HEK293 (cell line): ENCODE measurements around the gene DNAJA3.

Experiments
- CTCF ChIA-PET: fragments of 350-600 bp; formaldehyde crosslinking; extraction: SDS; loops from one replicate; lab custom pipeline; 2021; ENCODE audit warnings: antibody characterized with exemption; lab: Yijun Ruan, JAX
- POLR2A ChIA-PET: fragments of 300-600 bp; formaldehyde crosslinking; extraction: SDS; loops from one replicate; lab custom pipeline; 2020; ENCODE audit warnings: antibody characterized with exemption, inconsistent platforms; lab: Yijun Ruan, JAX
- H3K27ac ChIP-seq: fragments of 200-500 bp; sonication (Bioruptor generic); 2 replicates; pipeline ENCODE4 v1.5.1; 2014; ENCODE audit warnings: low read depth, low read length, control low read depth, inconsistent platforms; ENCODE audit errors: extremely low read depth
- H3K36me3 ChIP-seq, 2 experiments: fragments of 200-500 bp in 1 of 2; sonication (Bioruptor generic) in 1 of 2; 1 replicate in 1 of 2; 2 replicates in 1 of 2; pipeline ENCODE4 v1.5.1; 2014 to 2017; ENCODE audit warnings: inconsistent platforms in 2 of 2, low read length in 2 of 2; ENCODE audit not compliant: control insufficient read depth in 2 of 2, insufficient read depth in 1 of 2
- H3K4me1 ChIP-seq: fragments of 200-500 bp; sonication (Bioruptor generic); 2 replicates; pipeline ENCODE4 v1.5.1; 2014; ENCODE audit warnings: mild to moderate bottlenecking, low read length, inconsistent platforms; ENCODE audit not compliant: control insufficient read depth, insufficient read depth
- H3K4me3 ChIP-seq: 2 replicates; pipeline ENCODE4 v1.5.1; 2011; ENCODE audit warnings: low read depth, mild to moderate bottlenecking, control low read depth, low read length, moderate library complexity
- H3K9me3 ChIP-seq: fragments of 200-500 bp; sonication (Bioruptor generic); 2 replicates; pipeline ENCODE4 v1.5.1; 2014; ENCODE audit warnings: low read depth, low read length, inconsistent platforms; ENCODE audit not compliant: control insufficient read depth, insufficient read depth
- GLI2 ChIP-seq: fragments of 450-650 bp; formaldehyde crosslinking; IDR thresholded peaks from 2 replicates; pipeline ENCODE4; 2017; ENCODE audit warnings: missing biosample characterization, missing genetic modification characterization, low read depth, borderline replicate concordance
- KLF9 ChIP-seq: fragments of 450-650 bp; formaldehyde crosslinking; IDR thresholded peaks from 2 replicates; pipeline ENCODE4 v1.5.1; 2016; ENCODE audit warnings: missing biosample characterization, missing genetic modification characterization, low read depth
- REPIN1 ChIP-seq: fragments of 450-650 bp; formaldehyde crosslinking; IDR thresholded peaks from 2 replicates; pipeline ENCODE4 v1.5.1; 2017; ENCODE audit warnings: missing biosample characterization, missing genetic modification characterization, low read depth
- YY2 ChIP-seq: fragments of 450-650 bp; formaldehyde crosslinking; IDR thresholded peaks from 2 replicates; pipeline ENCODE4 v1.5.1; 2016; ENCODE audit warnings: missing biosample characterization, missing genetic modification characterization
- ZBTB11 ChIP-seq: fragments of 450-650 bp; formaldehyde crosslinking; conservative IDR thresholded peaks from 2 replicates; pipeline ENCODE4 v1.5.1; 2016; ENCODE audit warnings: low read depth, missing biosample characterization, missing genetic modification characterization
- ZFP69B ChIP-seq: fragments of 450-650 bp; formaldehyde crosslinking; IDR thresholded peaks from 2 replicates; pipeline ENCODE4 v1.5.1; 2016; ENCODE audit warnings: missing biosample characterization, missing genetic modification characterization
- ZNF121 ChIP-seq: fragments of 450-650 bp; formaldehyde crosslinking; IDR thresholded peaks from 2 replicates; pipeline ENCODE4 v1.5.1; 2016; ENCODE audit warnings: missing biosample characterization, missing genetic modification characterization
- ZNF146 ChIP-seq: fragments of 450-650 bp; formaldehyde crosslinking; IDR thresholded peaks from 2 replicates; pipeline ENCODE4 v1.5.1; 2016; ENCODE audit warnings: missing biosample characterization, missing genetic modification characterization
- ZNF211 ChIP-seq: fragments of 450-650 bp; formaldehyde crosslinking; IDR thresholded peaks from 2 replicates; pipeline ENCODE4 v1.5.1; 2016; ENCODE audit warnings: low read depth, missing biosample characterization, missing genetic modification characterization
- ZNF223 ChIP-seq: fragments of 450-650 bp; formaldehyde crosslinking; IDR thresholded peaks from 2 replicates; pipeline ENCODE4 v1.5.1; 2016; ENCODE audit warnings: missing biosample characterization, missing genetic modification characterization
- ZNF26 ChIP-seq: fragments of 450-650 bp; formaldehyde crosslinking; IDR thresholded peaks from 2 replicates; pipeline ENCODE4 v1.5.1; 2016; ENCODE audit warnings: missing biosample characterization, missing genetic modification characterization
- ZNF335 ChIP-seq: fragments of 450-650 bp; formaldehyde crosslinking; conservative IDR thresholded peaks from 2 replicates; pipeline ENCODE4 v1.5.1; 2016; ENCODE audit warnings: missing biosample characterization, missing genetic modification characterization
- ZNF473 ChIP-seq: fragments of 450-650 bp; formaldehyde crosslinking; IDR thresholded peaks from 2 replicates; pipeline ENCODE4 v1.5.1; 2017; ENCODE audit warnings: missing biosample characterization, missing genetic modification characterization
- ZNF544 ChIP-seq: fragments of 450-650 bp; formaldehyde crosslinking; IDR thresholded peaks from 2 replicates; pipeline ENCODE4 v1.5.0; 2017; ENCODE audit warnings: missing biosample characterization, missing genetic modification characterization
- ZNF560 ChIP-seq: fragments of 450-650 bp; formaldehyde crosslinking; IDR thresholded peaks from 2 replicates; pipeline ENCODE4 v1.5.1; 2017; ENCODE audit warnings: missing biosample characterization, missing genetic modification characterization, borderline replicate concordance
- ZNF621 ChIP-seq: fragments of 450-650 bp; formaldehyde crosslinking; IDR thresholded peaks from 2 replicates; pipeline ENCODE4 v1.5.1; 2017; ENCODE audit warnings: missing biosample characterization, missing genetic modification characterization
- ZNF624 ChIP-seq: fragments of 450-650 bp; formaldehyde crosslinking; IDR thresholded peaks from 2 replicates; pipeline ENCODE4 v1.5.1; 2017; ENCODE audit warnings: missing biosample characterization, missing genetic modification characterization
- ZNF768 ChIP-seq: fragments of 450-650 bp; formaldehyde crosslinking; IDR thresholded peaks from 2 replicates; pipeline ENCODE4 v1.5.1; 2018; ENCODE audit warnings: missing biosample characterization, mild to moderate bottlenecking, missing genetic modification characterization
- ZSCAN30 ChIP-seq: fragments of 450-650 bp; IDR thresholded peaks from 2 replicates; pipeline ENCODE4 v1.5.1; 2018; ENCODE audit warnings: missing biosample characterization, mild to moderate bottlenecking, missing genetic modification characterization, moderate library complexity
- TF ChIP-seq, protein P1 (sequence below): fragments of 450-650 bp; formaldehyde crosslinking; IDR thresholded peaks from 2 replicates; pipeline ENCODE4 v1.5.1; 2016; ENCODE audit warnings: missing biosample characterization, missing genetic modification characterization, borderline replicate concordance
- TF ChIP-seq, protein P2 (sequence below): sonication (generic); formaldehyde crosslinking; IDR thresholded peaks from 2 replicates; pipeline ENCODE4 v1.8.1; 2022; ENCODE audit warnings: mild to moderate bottlenecking, moderate library complexity, missing genetic modification reagents
- TF ChIP-seq, protein P3 (sequence below): fragments of 450-650 bp; formaldehyde crosslinking; IDR thresholded peaks from 2 replicates; pipeline ENCODE4 v1.5.1; 2016; ENCODE audit warnings: missing biosample characterization, missing genetic modification characterization
- TF ChIP-seq, protein P4 (sequence below): fragments of 450-650 bp; formaldehyde crosslinking; IDR thresholded peaks from 2 replicates; pipeline ENCODE4 v1.5.1; 2016; ENCODE audit warnings: missing biosample characterization, missing genetic modification characterization

The DNAJA3 gene

DNA sequence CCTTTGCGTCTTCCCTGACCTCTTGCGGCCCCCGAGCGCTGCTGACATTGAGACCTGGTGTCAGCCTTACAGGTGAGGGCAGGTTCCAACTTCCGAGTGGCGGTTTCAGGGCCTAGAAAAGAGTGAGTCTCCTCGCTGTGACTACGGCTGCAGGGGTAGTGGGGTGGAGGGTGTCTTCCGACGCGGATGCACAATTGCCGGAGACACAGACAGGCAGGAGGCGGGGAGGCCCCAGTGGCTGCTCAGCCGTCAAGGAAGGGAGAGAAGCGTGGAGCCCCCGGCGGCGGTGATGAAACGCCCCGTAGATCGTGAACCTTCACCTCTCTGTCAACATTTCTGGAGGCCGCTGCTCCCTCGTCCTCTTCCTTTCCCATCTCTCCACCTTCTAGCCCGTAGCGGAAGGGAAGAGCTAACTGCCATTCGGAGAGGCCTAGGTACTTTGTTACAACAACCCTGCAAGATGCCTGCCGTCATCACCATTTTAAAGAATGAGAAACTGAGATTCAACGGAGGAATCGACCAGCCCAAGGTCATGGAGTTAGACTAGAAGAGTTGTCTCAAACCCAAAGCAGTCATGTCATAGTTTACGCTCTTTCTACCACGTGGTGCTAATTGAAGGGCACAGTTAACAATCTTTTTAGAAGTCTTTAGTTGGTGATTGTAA is 485 bp downstream of the DNAJA3 start:
- H3K9me3 ChIP-seq, result no peaks in the 10 kb centered on the region
- peaks cover 5 to 28% of the 10 kb centered on the region in 2 experiments; a peak in 2 of 3 replicates for H3K36me3 ChIP-seq
- POLR2A ChIA-PET, result no interaction called here
- peak overlapping the region; percentile 90 for H3K27ac ChIP-seq
- CTCF ChIA-PET, result interaction anchor here (0.6 to 1.0 kb wide), 2 partner anchors 21 to 156 kb away, joined by 3 read pairs; no protein-coding TSS in a partner anchor
- H3K4me3 ChIP-seq, result peak overlapping the region; percentile 94
- H3K4me1 ChIP-seq, result peaks cover 4% of the 10 kb centered on the region
- TF ChIP-seq, protein P1, sequence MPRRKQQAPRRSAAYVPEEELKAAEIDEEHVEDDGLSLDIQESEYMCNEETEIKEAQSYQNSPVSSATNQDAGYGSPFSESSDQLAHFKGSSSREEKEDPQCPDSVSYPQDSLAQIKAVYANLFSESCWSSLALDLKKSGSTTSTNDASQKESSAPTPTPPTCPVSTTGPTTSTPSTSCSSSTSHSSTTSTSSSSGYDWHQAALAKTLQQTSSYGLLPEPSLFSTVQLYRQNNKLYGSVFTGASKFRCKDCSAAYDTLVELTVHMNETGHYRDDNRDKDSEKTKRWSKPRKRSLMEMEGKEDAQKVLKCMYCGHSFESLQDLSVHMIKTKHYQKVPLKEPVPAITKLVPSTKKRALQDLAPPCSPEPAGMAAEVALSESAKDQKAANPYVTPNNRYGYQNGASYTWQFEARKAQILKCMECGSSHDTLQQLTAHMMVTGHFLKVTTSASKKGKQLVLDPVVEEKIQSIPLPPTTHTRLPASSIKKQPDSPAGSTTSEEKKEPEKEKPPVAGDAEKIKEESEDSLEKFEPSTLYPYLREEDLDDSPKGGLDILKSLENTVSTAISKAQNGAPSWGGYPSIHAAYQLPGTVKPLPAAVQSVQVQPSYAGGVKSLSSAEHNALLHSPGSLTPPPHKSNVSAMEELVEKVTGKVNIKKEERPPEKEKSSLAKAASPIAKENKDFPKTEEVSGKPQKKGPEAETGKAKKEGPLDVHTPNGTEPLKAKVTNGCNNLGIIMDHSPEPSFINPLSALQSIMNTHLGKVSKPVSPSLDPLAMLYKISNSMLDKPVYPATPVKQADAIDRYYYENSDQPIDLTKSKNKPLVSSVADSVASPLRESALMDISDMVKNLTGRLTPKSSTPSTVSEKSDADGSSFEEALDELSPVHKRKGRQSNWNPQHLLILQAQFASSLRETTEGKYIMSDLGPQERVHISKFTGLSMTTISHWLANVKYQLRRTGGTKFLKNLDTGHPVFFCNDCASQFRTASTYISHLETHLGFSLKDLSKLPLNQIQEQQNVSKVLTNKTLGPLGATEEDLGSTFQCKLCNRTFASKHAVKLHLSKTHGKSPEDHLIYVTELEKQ (tag by site-specific recombination), result no peak
- TF ChIP-seq GLI2 (tag by site-specific recombination) (no peak), ZFP69B (tag by site-specific recombination) (0 out of 2 replicates have a peak, but pooled peaks have one; percentile 43), ZNF146 (tag by site-specific recombination) (no peak), ZNF624 (tag by site-specific recombination) (no peak), ZNF560 (no peak), ZBTB11 (tag by site-specific recombination) (0 out of 2 replicates have a peak, but pooled peaks have one; percentile 7), ZNF768 (tag by site-specific recombination) (no peak), ZNF121 (tag by site-specific recombination) (no peak), ZNF335 (tag by site-specific recombination) (peak; percentile 89), ZNF473 (no peak), ZNF211 (tag by site-specific recombination) (no peak), KLF9 (peak; percentile 8; the same call in 1 of the 2 replicates), YY2 (no peak), ZSCAN30 (tag by site-specific recombination) (no peak), ZNF26 (tag by site-specific recombination) (no peak), ZNF544 (tag by site-specific recombination) (no peak), ZNF621 (no peak), REPIN1 (tag by site-specific recombination) (0 out of 2 replicates have a peak, but pooled peaks have one; percentile 47), ZNF223 (tag by site-specific recombination) (no peak)
- TF ChIP-seq, protein P2, sequence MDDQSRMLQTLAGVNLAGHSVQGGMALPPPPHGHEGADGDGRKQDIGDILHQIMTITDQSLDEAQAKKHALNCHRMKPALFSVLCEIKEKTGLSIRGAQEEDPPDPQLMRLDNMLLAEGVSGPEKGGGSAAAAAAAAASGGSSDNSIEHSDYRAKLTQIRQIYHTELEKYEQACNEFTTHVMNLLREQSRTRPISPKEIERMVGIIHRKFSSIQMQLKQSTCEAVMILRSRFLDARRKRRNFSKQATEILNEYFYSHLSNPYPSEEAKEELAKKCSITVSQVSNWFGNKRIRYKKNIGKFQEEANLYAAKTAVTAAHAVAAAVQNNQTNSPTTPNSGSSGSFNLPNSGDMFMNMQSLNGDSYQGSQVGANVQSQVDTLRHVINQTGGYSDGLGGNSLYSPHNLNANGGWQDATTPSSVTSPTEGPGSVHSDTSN (CRISPR knock-in tag), result peak; percentile 6; the same call in 1 of the 2 replicates
- TF ChIP-seq, protein P3, sequence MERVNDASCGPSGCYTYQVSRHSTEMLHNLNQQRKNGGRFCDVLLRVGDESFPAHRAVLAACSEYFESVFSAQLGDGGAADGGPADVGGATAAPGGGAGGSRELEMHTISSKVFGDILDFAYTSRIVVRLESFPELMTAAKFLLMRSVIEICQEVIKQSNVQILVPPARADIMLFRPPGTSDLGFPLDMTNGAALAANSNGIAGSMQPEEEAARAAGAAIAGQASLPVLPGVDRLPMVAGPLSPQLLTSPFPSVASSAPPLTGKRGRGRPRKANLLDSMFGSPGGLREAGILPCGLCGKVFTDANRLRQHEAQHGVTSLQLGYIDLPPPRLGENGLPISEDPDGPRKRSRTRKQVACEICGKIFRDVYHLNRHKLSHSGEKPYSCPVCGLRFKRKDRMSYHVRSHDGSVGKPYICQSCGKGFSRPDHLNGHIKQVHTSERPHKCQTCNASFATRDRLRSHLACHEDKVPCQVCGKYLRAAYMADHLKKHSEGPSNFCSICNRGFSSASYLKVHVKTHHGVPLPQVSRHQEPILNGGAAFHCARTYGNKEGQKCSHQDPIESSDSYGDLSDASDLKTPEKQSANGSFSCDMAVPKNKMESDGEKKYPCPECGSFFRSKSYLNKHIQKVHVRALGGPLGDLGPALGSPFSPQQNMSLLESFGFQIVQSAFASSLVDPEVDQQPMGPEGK (tag by site-specific recombination), result no peak
- TF ChIP-seq, protein P4, sequence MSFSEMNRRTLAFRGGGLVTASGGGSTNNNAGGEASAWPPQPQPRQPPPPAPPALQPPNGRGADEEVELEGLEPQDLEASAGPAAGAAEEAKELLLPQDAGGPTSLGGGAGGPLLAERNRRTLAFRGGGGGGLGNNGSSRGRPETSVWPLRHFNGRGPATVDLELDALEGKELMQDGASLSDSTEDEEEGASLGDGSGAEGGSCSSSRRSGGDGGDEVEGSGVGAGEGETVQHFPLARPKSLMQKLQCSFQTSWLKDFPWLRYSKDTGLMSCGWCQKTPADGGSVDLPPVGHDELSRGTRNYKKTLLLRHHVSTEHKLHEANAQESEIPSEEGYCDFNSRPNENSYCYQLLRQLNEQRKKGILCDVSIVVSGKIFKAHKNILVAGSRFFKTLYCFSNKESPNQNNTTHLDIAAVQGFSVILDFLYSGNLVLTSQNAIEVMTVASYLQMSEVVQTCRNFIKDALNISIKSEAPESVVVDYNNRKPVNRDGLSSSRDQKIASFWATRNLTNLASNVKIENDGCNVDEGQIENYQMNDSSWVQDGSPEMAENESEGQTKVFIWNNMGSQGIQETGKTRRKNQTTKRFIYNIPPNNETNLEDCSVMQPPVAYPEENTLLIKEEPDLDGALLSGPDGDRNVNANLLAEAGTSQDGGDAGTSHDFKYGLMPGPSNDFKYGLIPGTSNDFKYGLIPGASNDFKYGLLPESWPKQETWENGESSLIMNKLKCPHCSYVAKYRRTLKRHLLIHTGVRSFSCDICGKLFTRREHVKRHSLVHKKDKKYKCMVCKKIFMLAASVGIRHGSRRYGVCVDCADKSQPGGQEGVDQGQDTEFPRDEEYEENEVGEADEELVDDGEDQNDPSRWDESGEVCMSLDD (tag by site-specific recombination), result no peak
